HUES64 (cell line): Measurements from ENCODE around the gene RADX.
"Not testable (repeated sequence)": the region's sequence is repeated elsewhere in the genome, so short reads cannot be mapped to it uniquely, and the experiment has no call there.

Source experiments
- H3K27ac ChIP-seq: 2 replicates; pipeline ENCODE4 v1.7.0; 2013; ENCODE audit warnings: low read depth, low read length, inconsistent platforms
- H3K27me3 ChIP-seq: 2 replicates; pipeline ENCODE4 v1.6.1; 2013; ENCODE audit warnings: mild to moderate bottlenecking, low read length; ENCODE audit not compliant: insufficient read depth
- H3K36me3 ChIP-seq: 2 replicates; pipeline ENCODE4 v1.6.1; 2013; ENCODE audit warnings: mild to moderate bottlenecking, low read length; ENCODE audit not compliant: insufficient read depth
- H3K4me1 ChIP-seq: 2 replicates; pipeline ENCODE4 v1.6.1; 2013; ENCODE audit warnings: mild to moderate bottlenecking, low read length, moderate library complexity; ENCODE audit not compliant: insufficient read depth
- H3K4me3 ChIP-seq: 2 replicates; pipeline ENCODE4 v1.5.1; 2013; ENCODE audit warnings: mild to moderate bottlenecking, low read length, moderate library complexity
- H3K9ac ChIP-seq: 2 replicates; pipeline ENCODE4 v1.6.1; 2013; ENCODE audit warnings: mild to moderate bottlenecking, low read depth, low read length
- H3K9me3 ChIP-seq: 2 replicates; pipeline ENCODE4 v1.6.1; 2013; ENCODE audit warnings: low read depth, low read length; ENCODE audit not compliant: insufficient read depth
- WGBS: fragments of 150-250, 120-280 bp; methylation state at CpG from one replicate; pipeline ENCODE4 v1.1.7; 2013; ENCODE audit warnings: missing lambda C conversion rate; 5-methylcytosine and 5-hydroxymethylcytosine counted together

RADX gene

GRCh38 chrX:106613277-106613676 lies 1.5 kb downstream of the RADX start:
- 0 out of 2 replicates have a peak overlapping the region, but pooled peaks have one; percentile 79 for H3K4me3 ChIP-seq
- H3K27ac ChIP-seq = no peak overlapping the region
- H3K27me3 ChIP-seq = peaks cover 25% of the 10 kb centered on the region
- H3K9ac ChIP-seq = no peak overlapping the region
- 43% methylated on average over 1 of the region's 4 CpGs for WGBS
- H3K36me3 ChIP-seq = no peaks in the 10 kb centered on the region
- H3K4me1 ChIP-seq = no peaks in the 10 kb centered on the region
- H3K9me3 ChIP-seq = no peaks in the 10 kb centered on the region

GRCh38 chrX:106615041-106615440 lies 3.3 kb downstream of the RADX start:
- Histone ChIP-seq H3K27me3 (peaks cover 25% of the 10 kb centered on the region), H3K9ac (no peak overlapping the region), H3K27ac (no peak overlapping the region), H3K9me3 (no peaks in the 10 kb centered on the region), H3K36me3 (no peaks in the 10 kb centered on the region), H3K4me3 (no peak overlapping the region), H3K4me1 (no peaks in the 10 kb centered on the region)
- 76% methylated on average over 5 of the region's 7 CpGs for WGBS

- Histone ChIP-seq H3K4me3 (no peak overlapping the region), H3K27ac (no peak overlapping the region), H3K27me3 (no peaks in the 10 kb centered on the region), H3K36me3 (no peaks in the 10 kb centered on the region), H3K9ac (no peak overlapping the region), H3K4me1 (no peaks in the 10 kb centered on the region), H3K9me3 (no peaks in the 10 kb centered on the region)
- WGBS = 33% methylated on average over 1 of the region's 3 CpGs
These were observed 8.0 kb downstream of the RADX start for GRCh38 chrX:106619797-106620196.

GRCh38 chrX:106621836-106622235 lies 10.1 kb downstream of the RADX start:
- Histone ChIP-seq H3K9ac (no peak overlapping the region), H3K27me3 (no peaks in the 10 kb centered on the region)
- 89% methylated on average over 1 of the region's 2 CpGs for WGBS

GRCh38 chrX:106626789-106627188 lies 15.0 kb downstream of the RADX start:
- no peak overlapping the region for H3K9ac ChIP-seq
- H3K36me3 ChIP-seq = no peaks in the 10 kb centered on the region
- no peaks in the 10 kb centered on the region for H3K4me1 ChIP-seq
- H3K4me3 ChIP-seq = no peak overlapping the region
- H3K27ac ChIP-seq = no peak overlapping the region
- H3K27me3 ChIP-seq = no peaks in the 10 kb centered on the region
- H3K9me3 ChIP-seq = no peaks in the 10 kb centered on the region

More at GRCh38 chrX:106621836-106622235, 10.1 kb downstream of the RADX start:
- Histone ChIP-seq H3K9me3 (no peaks in the 10 kb centered on the region), H3K27ac (no peak overlapping the region), H3K4me1 (no peaks in the 10 kb centered on the region), H3K4me3 (no peak overlapping the region), H3K36me3 (no peaks in the 10 kb centered on the region)

GRCh38 chrX:106631615-106632014 lies 19.8 kb downstream of the RADX start:
- Histone ChIP-seq H3K9me3 (no peaks in the 10 kb centered on the region), H3K27me3 (no peaks in the 10 kb centered on the region), H3K27ac (no peak overlapping the region), H3K4me1 (no peaks in the 10 kb centered on the region), H3K4me3 (no peak overlapping the region), H3K36me3 (no peaks in the 10 kb centered on the region), H3K9ac (no peak overlapping the region)

- Histone ChIP-seq H3K4me3 (no peak overlapping the region), H3K36me3 (no peaks in the 10 kb centered on the region), H3K9me3 (no peaks in the 10 kb centered on the region), H3K9ac (no peak overlapping the region), H3K27ac (no peak overlapping the region), H3K27me3 (no peaks in the 10 kb centered on the region), H3K4me1 (no peaks in the 10 kb centered on the region)
- WGBS = no CpG with 5 or more reads among the region's 1 CpG
These were observed 38.0 kb downstream of the RADX start for GRCh38 chrX:106649523-106650428.

- not testable (repeated sequence) for H3K4me3 ChIP-seq, H3K27me3 ChIP-seq, H3K9ac ChIP-seq, H3K4me1 ChIP-seq, H3K36me3 ChIP-seq, H3K9me3 ChIP-seq, H3K27ac ChIP-seq
- WGBS = 93% methylated on average over 2 of the region's 2 CpGs
These were observed 41.8 kb downstream of the RADX start for GRCh38 chrX:106653625-106654024.

GRCh38 chrX:106670631-106671030 lies 58.9 kb downstream of the RADX start:
- no peaks in the 10 kb centered on the region for H3K4me1 ChIP-seq
- WGBS = no CpG with 5 or more reads among the region's 1 CpG
- H3K27me3 ChIP-seq = no peaks in the 10 kb centered on the region
- no peak overlapping the region for H3K27ac ChIP-seq
- no peaks in the 10 kb centered on the region for H3K36me3 ChIP-seq
- H3K9me3 ChIP-seq = no peaks in the 10 kb centered on the region
- no peak overlapping the region for H3K9ac ChIP-seq
- no peak overlapping the region for H3K4me3 ChIP-seq

GRCh38 chrX:106672527-106672926 lies 60.7 kb downstream of the RADX start:
- Histone ChIP-seq H3K27me3 (no peaks in the 10 kb centered on the region), H3K9ac (no peak overlapping the region)
- 86% methylated on average over 4 of the region's 4 CpGs for WGBS

GRCh38 chrX:106680716-106681115 lies 68.9 kb downstream of the RADX start:
- Histone ChIP-seq H3K36me3 (no peaks in the 10 kb centered on the region), H3K9me3 (no peaks in the 10 kb centered on the region), H3K27ac (no peak overlapping the region), H3K9ac (no peak overlapping the region), H3K27me3 (no peaks in the 10 kb centered on the region), H3K4me1 (no peaks in the 10 kb centered on the region), H3K4me3 (no peak overlapping the region)
- 84% methylated on average over 2 of the region's 2 CpGs for WGBS

More at GRCh38 chrX:106672527-106672926, 60.7 kb downstream of the RADX start:
- Histone ChIP-seq H3K36me3 (no peaks in the 10 kb centered on the region), H3K9me3 (no peaks in the 10 kb centered on the region), H3K4me1 (no peaks in the 10 kb centered on the region), H3K4me3 (no peak overlapping the region), H3K27ac (no peak overlapping the region)
